ENCODE measurements around the gene SLC38A4. TPM values are rescaled to one million over a fixed set of nuclear protein-coding genes. Genes with fewer than 3 reads are reported as not detected.

SLC38A4 gene
- total and polyA plus RNA-seq, 8 donors = 0.12 to 16.7 (median 8.4) TPM; not detected in 4

GRCh38 chr12:46763230-46763629 lies 62.6 kb downstream of the SLC38A4 start:
- DNase-seq = no peak
- peaks cover 0 to 18% (median 15%) of the 10 kb centered on the region in 4 donors for H3K9me3 ChIP-seq
- no peak for TF ChIP-seq CTCF (IDR thresholded peaks at IDR 0.05)
- H3K27ac ChIP-seq = no peak overlapping the region
- H3K27me3 ChIP-seq = no peaks in the 10 kb centered on the region
- intact Hi-C loops (cut with DNase I; ENCODE audit: low total_unique reads) = no loop called here
- no peaks in the 10 kb centered on the region for H3K4me1 ChIP-seq
- H3K4me3 ChIP-seq = no peak overlapping the region
- no peaks in the 10 kb centered on the region for H3K36me3 ChIP-seq

- TF ChIP-seq POLR2A (IDR thresholded peaks at IDR 0.05) (no peak), POLR2AphosphoS5 (IDR thresholded peaks at IDR 0.05) (no peak), CTCF (IDR thresholded peaks at IDR 0.05) (no peak), EP300 (IDR thresholded peaks at IDR 0.05) (no peak)
- no peaks in the 10 kb centered on the region for H3K36me3 ChIP-seq
- 38 to 58% (median 53%) methylated on average over 3 of the region's 3 CpGs for WGBS, 5 donors
Observed at GRCh38 chr12:46754550-46754949, 71.2 kb downstream of the SLC38A4 start.

GRCh38 chr12:46752396-46752795 lies 73.4 kb downstream of the SLC38A4 start:
- no peaks in the 10 kb centered on the region for H3K27me3 ChIP-seq
- peaks cover 0 to 23% (median 13%) of the 10 kb centered on the region in 4 donors for H3K9me3 ChIP-seq
- H3K4me1 ChIP-seq = no peaks in the 10 kb centered on the region
- no peak overlapping the region for H3K4me3 ChIP-seq
- no peak for TF ChIP-seq POLR2A (IDR thresholded peaks at IDR 0.05)
- TF ChIP-seq EP300 (IDR thresholded peaks at IDR 0.05) = no peak
- TF ChIP-seq CTCF (IDR thresholded peaks at IDR 0.05) = no peak
- TF ChIP-seq POLR2AphosphoS5 (IDR thresholded peaks at IDR 0.05) = no peak
- DNase-seq = no peak
- no peaks in the 10 kb centered on the region for H3K36me3 ChIP-seq
- no peak overlapping the region for H3K27ac ChIP-seq
- 42 to 70% (median 50%) methylated on average over 2 of the region's 2 CpGs for WGBS, 5 donors
- intact Hi-C loops (cut with DNase I; ENCODE audit: low total_unique reads) = no loop called here

More at GRCh38 chr12:46754550-46754949, 71.2 kb downstream of the SLC38A4 start:
- H3K27ac ChIP-seq = no peak overlapping the region
- intact Hi-C loops (cut with DNase I; ENCODE audit: low total_unique reads) = no loop called here
- H3K4me1 ChIP-seq = no peaks in the 10 kb centered on the region
- H3K9me3 ChIP-seq = peaks cover 0 to 26% (median 21%) of the 10 kb centered on the region in 4 donors
- no peak for DNase-seq
- H3K4me3 ChIP-seq = no peak overlapping the region
- H3K27me3 ChIP-seq = no peaks in the 10 kb centered on the region

- intact Hi-C loops (cut with DNase I; ENCODE audit: low total_unique reads) = no loop called here
- H3K36me3 ChIP-seq = no peaks in the 10 kb centered on the region
- no peak for TF ChIP-seq POLR2AphosphoS5 (IDR thresholded peaks at IDR 0.05)
- no peak for TF ChIP-seq EP300 (IDR thresholded peaks at IDR 0.05)
- TF ChIP-seq CTCF (IDR thresholded peaks at IDR 0.05) = no peak
- no peak for TF ChIP-seq POLR2A (IDR thresholded peaks at IDR 0.05)
- H3K27me3 ChIP-seq = no peaks in the 10 kb centered on the region
- peaks cover 0 to 28% (median 15%) of the 10 kb centered on the region in 4 donors for H3K9me3 ChIP-seq
- WGBS, 5 donors = 44 to 69% (median 62%) methylated on average over 1 of the region's 1 CpG
- no peaks in the 10 kb centered on the region for H3K4me1 ChIP-seq
- H3K27ac ChIP-seq = no peak overlapping the region
- no peak overlapping the region for H3K4me3 ChIP-seq
- DNase-seq = no peak
Observed at GRCh38 chr12:46751173-46751572, 74.6 kb downstream of the SLC38A4 start.
